Gastroesophageal sphincter (tissue), 4 donors: ENCODE data around the gene SLC2A4. TPM values are rescaled to one million over a fixed set of nuclear protein-coding genes. Genes with fewer than 3 reads are reported as not detected.

Experiments used
- ATAC-seq: fragments of 150-250 bp; one replicate; pipeline ENCODE4 v1.9.1; 2016; ENCODE audit warnings: mild to moderate bottlenecking, moderate library complexity
- H3K27ac ChIP-seq, 4 donors: fragments of 200-600 bp; sonication (generic) in 3 of 4; 1 replicate in 3 of 4; 2 replicates in 1 of 4; pipeline ENCODE4 v1.5.1; 2016 to 2019
- H3K27me3 ChIP-seq: fragments of 200-600 bp; sonication (generic); one replicate; pipeline ENCODE4 v1.5.1; 2019
- H3K36me3 ChIP-seq, 2 donors: fragments of 200-600 bp; sonication (generic); one replicate each; pipeline ENCODE4 v1.5.1; 2019; ENCODE audit warnings: control low read depth in 1 of 2
- H3K4me1 ChIP-seq, 3 donors: fragments of 200-600 bp; sonication (generic); 1 replicate in 2 of 3; 2 replicates in 1 of 3; pipeline ENCODE4 v1.5.1; 2016 to 2019; ENCODE audit warnings: control low read depth in 2 of 3
- H3K4me3 ChIP-seq, 2 donors: fragments of 200-600 bp; sonication (generic); one replicate each; pipeline ENCODE4 v1.5.1; 2019; ENCODE audit warnings: mild to moderate bottlenecking in 1 of 2, moderate library complexity in 1 of 2
- H3K9me3 ChIP-seq, 3 donors: fragments of 200-600 bp; sonication (generic); one replicate each; pipeline ENCODE4 v1.5.1; 2017 to 2019; ENCODE audit warnings: control low read depth in 2 of 3
- CTCF ChIP-seq, 4 experiments: fragments of 200-600 bp in 2 of 4; fragments of 450-650 bp in 2 of 4; sonication (generic) in 1 of 4; IDR thresholded peaks; one replicate each; pipeline ENCODE4 v1.5.1; 2017 to 2019; ENCODE audit warnings: antibody characterized with exemption in 4 of 4, mild to moderate bottlenecking in 2 of 4, moderate library complexity in 2 of 4
- EP300 ChIP-seq: sonication (generic); formaldehyde crosslinking; IDR thresholded peaks from one replicate; pipeline ENCODE4 v1.6.1; 2017; ENCODE audit warnings: antibody characterized with exemption, mild to moderate bottlenecking
- POLR2A ChIP-seq, 2 donors: fragments of 450-650 bp; IDR thresholded peaks; one replicate each; pipeline ENCODE4 v1.6.1; 2017; ENCODE audit warnings: antibody characterized with exemption in 2 of 2, mild to moderate bottlenecking in 2 of 2, moderate library complexity in 1 of 2
- POLR2AphosphoS5 ChIP-seq: sonication (generic); formaldehyde crosslinking; IDR thresholded peaks from one replicate; pipeline ENCODE4 v1.6.1; 2017; ENCODE audit warnings: antibody characterized with exemption
- WGBS, 2 donors: methylation state at CpG; one replicate each; pipeline ENCODE4 v1.1.5; 2018; ENCODE audit warnings: low coverage in 1 of 2; 5-methylcytosine and 5-hydroxymethylcytosine counted together
- total RNA-seq, 4 donors: library from RNA; depleted of rRNA; stranded (reverse); fragments of >200 nt; gene quantifications; one replicate each; pipeline ENCODE4 v1.1.0, GENCODE V29; 2016

SLC2A4 gene
- total RNA-seq: 100 to 1,000 TPM in 3 of 4 donors, 10 to 100 TPM in 1; 71.8 to 200 (median 149) TPM

DNA sequence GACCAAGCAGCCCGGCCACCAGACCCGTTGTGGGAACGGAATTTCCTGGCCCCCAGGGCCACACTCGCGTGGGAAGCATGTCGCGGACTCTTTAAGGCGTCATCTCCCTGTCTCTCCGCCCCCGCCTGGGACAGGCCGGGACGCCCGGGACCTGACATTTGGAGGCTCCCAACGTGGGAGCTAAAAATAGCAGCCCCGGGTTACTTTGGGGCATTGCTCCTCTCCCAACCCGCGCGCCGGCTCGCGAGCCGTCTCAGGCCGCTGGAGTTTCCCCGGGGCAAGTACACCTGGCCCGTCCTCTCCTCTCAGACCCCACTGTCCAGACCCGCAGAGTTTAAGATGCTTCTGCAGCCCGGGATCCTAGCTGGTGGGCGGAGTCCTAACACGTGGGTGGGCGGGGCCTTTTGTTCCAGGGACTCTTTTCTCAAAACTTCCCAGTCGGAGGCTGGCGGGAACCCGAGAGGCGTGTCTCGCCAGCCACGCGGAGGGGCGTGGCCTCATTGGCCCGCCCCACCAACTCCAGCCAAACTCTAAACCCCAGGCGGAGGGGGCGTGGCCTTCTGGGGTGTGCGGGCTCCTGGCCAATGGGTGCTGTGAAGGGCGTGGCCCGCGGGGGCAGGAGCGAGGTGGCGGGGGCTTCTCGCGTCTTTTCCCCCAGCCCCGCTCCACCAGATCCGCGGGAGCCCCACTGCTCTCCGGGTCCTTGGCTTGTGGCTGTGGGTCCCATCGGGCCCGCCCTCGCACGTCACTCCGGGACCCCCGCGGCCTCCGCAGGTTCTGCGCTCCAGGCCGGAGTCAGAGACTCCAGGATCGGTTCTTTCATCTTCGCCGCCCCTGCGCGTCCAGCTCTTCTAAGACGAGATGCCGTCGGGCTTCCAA lies at the start of gene SLC2A4:
TSS of gene SLC2A4 (plus strand) at position 645 of the 879 bp plus-strand sequence. CDS start at position 862, 217 bp downstream.
- Histone ChIP-seq H3K27ac (peak within 1 kb of the TSS; percentile 81 to 98 (median 96)), H3K4me1 (peaks cover 0 to 61% (median 24%) of the 10 kb centered on the region in 3 donors), H3K27me3 (no peaks in the 10 kb centered on the region), H3K36me3 (peaks cover 0 to 31% of the 10 kb centered on the region in 2 donors), H3K4me3 (peak within 1 kb of the TSS; percentile 53 to 86), H3K9me3 (no peaks in the 10 kb centered on the region)
- ATAC-seq: peak; percentile 88
- TF ChIP-seq POLR2A (IDR thresholded peaks at IDR 0.05) (peak; percentile 78 to 86), POLR2AphosphoS5 (peak; percentile 84), CTCF (IDR thresholded peaks at IDR 0.05) (peak in 1 of 4 experiments; percentile 23), EP300 (no peak)
- no CpG with 5 or more reads among the region's 71 CpGs for WGBS, 2 donors

GRCh38 chr17:7232114-7232513 lies 49.4 kb upstream of the SLC2A4 start:
- no peak for ATAC-seq
- Histone ChIP-seq H3K27me3 (no peaks in the 10 kb centered on the region), H3K4me1 (peaks cover 0 to 66% (median 17%) of the 10 kb centered on the region in 3 donors), H3K36me3 (peaks cover 0 to 56% of the 10 kb centered on the region in 2 donors), H3K27ac (no peak overlapping the region), H3K4me3 (no peak overlapping the region), H3K9me3 (no peaks in the 10 kb centered on the region)
- no peak for TF ChIP-seq POLR2A (IDR thresholded peaks at IDR 0.05)
- no peak for TF ChIP-seq POLR2AphosphoS5
- TF ChIP-seq CTCF (IDR thresholded peaks at IDR 0.05): no peak
- TF ChIP-seq EP300: no peak
- WGBS, 2 donors: 62 to 72% methylated on average over 5 of the region's 5 CpGs

DNA sequence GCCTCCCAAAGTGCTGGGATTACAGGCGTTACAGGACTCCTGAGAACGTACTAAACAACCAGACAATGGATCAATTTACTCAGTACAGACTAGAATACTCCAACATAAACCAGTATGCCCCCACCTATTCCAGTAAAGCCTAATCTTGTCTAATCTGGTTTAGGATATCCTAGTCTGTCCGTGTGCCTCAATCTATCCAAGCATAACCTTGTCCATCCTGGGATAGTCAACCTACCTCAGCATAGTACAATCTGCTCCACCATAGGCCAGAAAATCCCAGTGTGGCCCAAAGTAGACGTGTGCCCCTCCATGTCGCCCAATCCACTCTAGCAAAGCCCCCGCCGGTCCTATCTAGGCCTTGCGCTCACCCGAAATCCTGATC lies 47.8 kb upstream of the SLC2A4 start:
- peak overlapping the region; percentile 41 to 92 for H3K4me3 ChIP-seq
- H3K4me1 ChIP-seq: peaks cover 0 to 72% (median 20%) of the 10 kb centered on the region in 3 donors
- no peaks in the 10 kb centered on the region for H3K27me3 ChIP-seq
- no peaks in the 10 kb centered on the region for H3K9me3 ChIP-seq
- H3K27ac ChIP-seq: peak overlapping the region; percentile 9 to 93 (median 92)
- peaks cover 0 to 41% of the 10 kb centered on the region in 2 donors for H3K36me3 ChIP-seq
- no peak for ATAC-seq
- WGBS, 2 donors: 0% methylated on average over 6 to 7 of the region's 9 CpGs
- TF ChIP-seq POLR2AphosphoS5 (no peak), CTCF (IDR thresholded peaks at IDR 0.05) (no peak), POLR2A (IDR thresholded peaks at IDR 0.05) (no peak), EP300 (no peak)

- peak; percentile 68 for ATAC-seq
- TF ChIP-seq POLR2A (IDR thresholded peaks at IDR 0.05): peak; percentile 76 to 81
- no peak for TF ChIP-seq EP300
- peak; percentile 72 for TF ChIP-seq POLR2AphosphoS5
- peak in 1 of 4 experiments; percentile 15 for TF ChIP-seq CTCF (IDR thresholded peaks at IDR 0.05)
- peaks cover 0 to 34% of the 10 kb centered on the region in 2 donors for H3K36me3 ChIP-seq
- peaks cover 0 to 72% (median 20%) of the 10 kb centered on the region in 3 donors for H3K4me1 ChIP-seq
- no peaks in the 10 kb centered on the region for H3K9me3 ChIP-seq
- 0% methylated on average over 1 of the region's 72 CpGs; no CpG with 5 or more reads in 1 of the 2 donors for whole genome bisulfite sequencing, 2 donors
- H3K27me3 ChIP-seq: no peaks in the 10 kb centered on the region
- peak within 1 kb of the TSS; percentile 41 to 92 for H3K4me3 ChIP-seq
- peak within 1 kb of the TSS; percentile 9 to 93 (median 92) for H3K27ac ChIP-seq
Observed at GRCh38 chr17:7234083-7234951, 47.2 kb upstream of the SLC2A4 start, which contains the start of gene DVL2. DVL2 (minus strand) TSS chr17:7234517; CDS start chr17:7234262, 255 bp downstream.
